ENCODE measurements around the gene MPZL1.

- TF ChIP-seq POLR2A (IDR thresholded peaks at IDR 0.05) (no peak), CTCF (IDR thresholded peaks at IDR 0.05) (no peak), POLR2AphosphoS5 (IDR thresholded peaks at IDR 0.05) (no peak), EP300 (IDR thresholded peaks at IDR 0.05) (no peak)
These were observed 16.4 kb downstream of the MPZL1 start for GRCh38 chr1:167738158-167738557.
